H9 (cell line): Measurements from ENCODE around the gene WFIKKN2. TPM values are rescaled to one million over a fixed set of nuclear protein-coding genes. Genes with fewer than 3 reads are reported as not detected.

Experiments used
- DNase-seq: peaks from one replicate; pipeline ENCODE4 v3.0.0-alpha.2; 2017
- H2AFZ ChIP-seq: one replicate; pipeline ENCODE4 v1.6.1; 2013; ENCODE audit warnings: mild to moderate bottlenecking, low read length, control low read depth, moderate library complexity
- H2AK5ac ChIP-seq: 2 replicates; pipeline ENCODE4 v1.6.1; 2013; ENCODE audit warnings: low read length, control low read depth, mixed read lengths; ENCODE audit not compliant: insufficient read length
- H2BK120ac ChIP-seq: one replicate; pipeline ENCODE4 v1.6.1; 2013; ENCODE audit warnings: low read depth, mild to moderate bottlenecking, low read length, control low read depth, inconsistent platforms; ENCODE audit not compliant: poor library complexity, severe bottlenecking
- H2BK12ac ChIP-seq: 2 replicates; pipeline ENCODE4 v1.6.1; 2013; ENCODE audit warnings: low read length, control low read depth, mixed read lengths, low read depth; ENCODE audit not compliant: insufficient read length
- H2BK15ac ChIP-seq: 2 replicates; pipeline ENCODE4 v1.6.1; 2013; ENCODE audit warnings: low read depth, low read length, control low read depth
- H2BK20ac ChIP-seq: one replicate; pipeline ENCODE4 v1.6.1; 2013; ENCODE audit warnings: low read depth, mild to moderate bottlenecking, low read length, control low read depth, inconsistent platforms; ENCODE audit not compliant: poor library complexity, severe bottlenecking
- H2BK5ac ChIP-seq: 2 replicates; pipeline ENCODE4 v1.6.1; 2013; ENCODE audit warnings: low read length, control low read depth, mixed read lengths; ENCODE audit not compliant: insufficient read length
- H3K14ac ChIP-seq: 2 replicates; pipeline ENCODE4 v1.6.1; 2013; ENCODE audit warnings: low read length, control low read depth; ENCODE audit not compliant: insufficient read depth
- H3K18ac ChIP-seq: 2 replicates; pipeline ENCODE4 v1.6.1; 2013; ENCODE audit warnings: low read depth, mild to moderate bottlenecking, mixed read lengths, low read length, control low read depth; ENCODE audit not compliant: insufficient read length
- H3K23ac ChIP-seq: 2 replicates; pipeline ENCODE4 v1.6.1; 2013; ENCODE audit warnings: low read length, control low read depth, mixed read lengths, low read depth; ENCODE audit not compliant: insufficient read length
- H3K23me2 ChIP-seq: 2 replicates; pipeline ENCODE4 v1.6.1; 2013; ENCODE audit warnings: low read depth, mild to moderate bottlenecking, mixed read lengths, low read length, control low read depth; ENCODE audit not compliant: insufficient read length, poor library complexity, severe bottlenecking
- H3K27ac ChIP-seq: 2 replicates; pipeline ENCODE4 v1.5.1; 2013; ENCODE audit warnings: low read length, control low read depth, mixed read lengths, low read depth; ENCODE audit not compliant: insufficient read length
- H3K27me3 ChIP-seq: 2 replicates; pipeline ENCODE4 v1.6.1; 2013; ENCODE audit warnings: low read length, control low read depth, inconsistent platforms; ENCODE audit not compliant: insufficient read depth
- H3K4ac ChIP-seq: 2 replicates; pipeline ENCODE4 v1.6.1; 2013; ENCODE audit warnings: low read depth, mild to moderate bottlenecking, control low read depth, inconsistent platforms, low read length, moderate library complexity
- H3K4me1 ChIP-seq: 2 replicates; pipeline ENCODE4 v1.6.1; 2013; ENCODE audit warnings: low read length, control low read depth, inconsistent platforms; ENCODE audit not compliant: insufficient read depth
- H3K4me2 ChIP-seq: 2 replicates; pipeline ENCODE4 v1.6.1; 2013; ENCODE audit warnings: low read length, control low read depth, mixed read lengths; ENCODE audit not compliant: insufficient read length, insufficient read depth
- H3K56ac ChIP-seq: 2 replicates; pipeline ENCODE4 v1.6.1; 2013; ENCODE audit warnings: low read depth, mild to moderate bottlenecking, mixed read lengths, low read length, control low read depth; ENCODE audit not compliant: insufficient read length
- H3K79me1 ChIP-seq: 2 replicates; pipeline ENCODE4 v1.6.1; 2013; ENCODE audit warnings: low read depth, mild to moderate bottlenecking, moderate library complexity, low read length, control low read depth, inconsistent platforms; ENCODE audit not compliant: insufficient read depth, poor library complexity, severe bottlenecking
- H3K79me2 ChIP-seq: 2 replicates; pipeline ENCODE4 v1.6.1; 2013; ENCODE audit warnings: low read length, control low read depth, inconsistent platforms; ENCODE audit not compliant: insufficient read depth
- H3K9ac ChIP-seq: 2 replicates; pipeline ENCODE4 v1.6.1; 2013; ENCODE audit warnings: low read length, control low read depth, mixed read lengths; ENCODE audit not compliant: insufficient read length; ENCODE audit errors: extremely low read depth
- H3K9me3 ChIP-seq: one replicate; pipeline ENCODE4 v1.6.1; 2013; ENCODE audit warnings: low read depth, low read length, inconsistent platforms; ENCODE audit not compliant: control insufficient read depth
- H3T11ph ChIP-seq: one replicate; pipeline ENCODE4 v1.6.1; 2013; ENCODE audit warnings: mild to moderate bottlenecking, low read length, control low read depth, inconsistent platforms
- H4K20me1 ChIP-seq: one replicate; pipeline ENCODE4 v1.6.1; 2013; ENCODE audit not compliant: control insufficient read depth, insufficient read length, insufficient read depth
- H4K5ac ChIP-seq: 2 replicates; pipeline ENCODE4 v1.6.1; 2013; ENCODE audit warnings: low read depth, mild to moderate bottlenecking, mixed read lengths, low read length, control low read depth; ENCODE audit not compliant: insufficient read length
- H4K8ac ChIP-seq: replicated peaks from 2 replicates; pipeline ENCODE4 v1.6.1; 2013; ENCODE audit warnings: low read length, control low read depth, mixed read lengths, low read depth; ENCODE audit not compliant: insufficient read length
- H4K91ac ChIP-seq: 2 replicates; pipeline ENCODE4 v1.6.1; 2013; ENCODE audit warnings: low read depth, mild to moderate bottlenecking, moderate library complexity, mixed read lengths, low read length, control low read depth; ENCODE audit not compliant: insufficient read length
- H3K27ac Mint-ChIP-seq, 3 experiments: 2 replicates in 2 of 3; 3 replicates in 1 of 3; pipeline ENCODE4 v1.8.0; 2020 to 2021; ENCODE audit warnings: mixed read lengths in 3 of 3, mild to moderate bottlenecking in 1 of 3, moderate library complexity in 1 of 3
- H3K27me3 Mint-ChIP-seq: 2 replicates; pipeline ENCODE4 v1.8.0; 2021; ENCODE audit warnings: low read depth, mild to moderate bottlenecking, moderate library complexity, mixed read lengths
- H3K36me3 Mint-ChIP-seq, 3 experiments: 2 replicates in 2 of 3; 3 replicates in 1 of 3; pipeline ENCODE4 v1.8.0; 2020 to 2021; ENCODE audit warnings: low read depth in 3 of 3, mixed read lengths in 3 of 3; ENCODE audit not compliant: insufficient read depth in 1 of 3
- H3K4me1 Mint-ChIP-seq, 2 experiments: 2 replicates each; pipeline ENCODE4 v1.8.0; 2020; ENCODE audit warnings: mixed read lengths in 2 of 2
- H3K4me3 Mint-ChIP-seq, 2 experiments: 2 replicates in 1 of 2; 3 replicates in 1 of 2; pipeline ENCODE4 v1.8.0; 2020 to 2021; ENCODE audit warnings: mild to moderate bottlenecking in 2 of 2, mixed read lengths in 2 of 2, moderate library complexity in 1 of 2
- H3K9me3 Mint-ChIP-seq, 2 experiments: 2 replicates in 1 of 2; 3 replicates in 1 of 2; pipeline ENCODE4 v1.8.0; 2020; ENCODE audit warnings: mild to moderate bottlenecking in 2 of 2, mixed read lengths in 2 of 2, moderate library complexity in 1 of 2
- CTCF ChIP-seq: fragments of 200-600 bp; sonication (generic); conservative IDR thresholded peaks from 3 replicates; pipeline ENCODE4 v1.8.0; 2021; ENCODE audit warnings: antibody characterized with exemption, mild to moderate bottlenecking
- whole genome bisulfite sequencing: extraction: QIAGEN DNeasy Blood & Tissue Kit; methylation state at CpG from one replicate; pipeline ENCODE4 v1.1.7; 2013; ENCODE audit warnings: missing lambda C conversion rate, low lambda C conversion rate, mixed read lengths; ENCODE audit not compliant: insufficient read length; ENCODE audit errors: extremely low coverage; 5-methylcytosine and 5-hydroxymethylcytosine counted together
- total RNA-seq: library from RNA; stranded (reverse); gene quantifications from 2 replicates; pipeline ENCODE4 v1.2.1, GENCODE V29; 2021

WFIKKN2 gene
- total RNA-seq, 1 experiment from 2014 or later: 1.1 TPM

GRCh38 chr17:50882851-50883250 lies 47.5 kb downstream of the WFIKKN2 start:
- Histone ChIP-seq H2BK15ac (no peak overlapping the region), H3K4me2 (no peak overlapping the region), H3K23me2 (no peaks in the 10 kb centered on the region), H3T11ph (no peak overlapping the region), H4K91ac (no peak overlapping the region), H3K79me1 (no peaks in the 10 kb centered on the region), H4K20me1 (no peaks in the 10 kb centered on the region), H2BK120ac (no peak overlapping the region), H2BK12ac (no peak overlapping the region), H2BK20ac (no peak overlapping the region), H3K56ac (no peak overlapping the region), H2BK5ac (no peak overlapping the region), H3K4ac (no peak overlapping the region), H3K23ac (no peak overlapping the region), H3K79me2 (no peaks in the 10 kb centered on the region), H3K4me1 (no peaks in the 10 kb centered on the region), H4K5ac (no peak overlapping the region), H3K18ac (no peak overlapping the region), H2AFZ (no peak overlapping the region), H4K8ac (no peak overlapping the region), H3K9me3 (no peaks in the 10 kb centered on the region), H2AK5ac (no peak overlapping the region), H3K9ac (no peak overlapping the region), H3K14ac (no peak overlapping the region), H3K27me3 (no peaks in the 10 kb centered on the region), H3K27ac (no peak overlapping the region)
- no CpG with 5 or more reads among the region's 7 CpGs for WGBS
- H3K27ac Mint-ChIP-seq: no peak overlapping the region
- H3K9me3 Mint-ChIP-seq: peaks cover 4 to 5% of the 10 kb centered on the region in 2 experiments
- no peaks in the 10 kb centered on the region; the same call in 1 of the 2 replicates for H3K27me3 Mint-ChIP-seq
- peaks cover 19 to 22% of the 10 kb centered on the region in 2 experiments for H3K4me1 Mint-ChIP-seq
- DNase-seq: no peak
- peaks cover 0 to 4% (median 0%) of the 10 kb centered on the region in 3 experiments; a peak in 3 of 7 replicates for H3K36me3 Mint-ChIP-seq
- TF ChIP-seq CTCF: no peak
- no peak overlapping the region; a peak in 1 of 5 replicates for H3K4me3 Mint-ChIP-seq
